ENCODE measurements around the gene NXPH3.
A peak's percentile ranks its signal among the peaks of the same experiment; 100 is the strongest.
"Not testable (repeated sequence)": the region's sequence is repeated elsewhere in the genome, so short reads cannot be mapped to it uniquely, and the experiment has no call there.

The NXPH3 gene

GRCh38 chr17:49554694-49555494 is 20.8 kb upstream of the NXPH3 start:
- DNase-seq (ENCODE audit: low read depth in 2 of 2): no peak

DNA sequence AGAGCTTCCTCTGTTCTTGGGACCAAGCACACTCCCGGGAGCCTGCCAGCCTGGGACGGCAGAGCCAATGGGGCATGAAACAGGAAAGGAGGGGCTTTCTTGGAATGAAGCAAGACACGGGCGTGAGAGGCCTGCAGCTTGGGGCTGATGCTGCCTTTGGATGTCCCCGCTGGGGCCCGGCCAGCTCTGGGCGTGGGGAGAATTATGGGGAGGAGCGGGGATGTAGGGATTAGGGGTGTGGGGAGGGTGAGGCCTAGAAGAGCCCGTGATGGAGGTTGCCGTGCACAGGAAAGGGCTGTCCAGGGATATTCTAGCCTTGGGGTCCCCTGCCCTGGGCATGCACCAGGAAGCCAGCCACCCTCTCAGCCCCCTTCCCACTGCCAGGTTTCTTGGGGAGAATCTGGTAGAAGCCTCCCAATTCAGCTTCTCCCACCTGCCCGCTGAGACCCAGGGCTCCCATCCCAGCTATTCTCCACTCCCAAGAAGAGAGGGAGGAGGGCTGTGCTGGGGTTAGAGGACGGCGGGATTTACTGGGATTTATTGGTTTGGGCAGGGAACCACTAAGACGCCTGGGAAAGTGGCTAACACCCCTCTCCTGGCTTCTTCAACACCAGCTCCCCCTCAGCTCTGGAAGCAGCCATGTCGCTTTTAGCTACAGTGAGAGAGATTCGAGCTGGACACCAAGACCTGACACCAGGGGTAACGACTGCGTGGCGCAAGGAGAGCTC is 20.0 kb upstream of the NXPH3 start:
- no peak for DNase-seq (ENCODE audit: low read depth in 2 of 2)

- peak; percentile 77 to 80 for DNase-seq (ENCODE audit: low read depth in 2 of 2)
Measured at GRCh38 chr17:49556223-49556943, 19.3 kb upstream of the NXPH3 start.

- DNase-seq (ENCODE audit: low read depth in 2 of 2): no peak
Measured at GRCh38 chr17:49557312-49558024, 18.2 kb upstream of the NXPH3 start.

DNA sequence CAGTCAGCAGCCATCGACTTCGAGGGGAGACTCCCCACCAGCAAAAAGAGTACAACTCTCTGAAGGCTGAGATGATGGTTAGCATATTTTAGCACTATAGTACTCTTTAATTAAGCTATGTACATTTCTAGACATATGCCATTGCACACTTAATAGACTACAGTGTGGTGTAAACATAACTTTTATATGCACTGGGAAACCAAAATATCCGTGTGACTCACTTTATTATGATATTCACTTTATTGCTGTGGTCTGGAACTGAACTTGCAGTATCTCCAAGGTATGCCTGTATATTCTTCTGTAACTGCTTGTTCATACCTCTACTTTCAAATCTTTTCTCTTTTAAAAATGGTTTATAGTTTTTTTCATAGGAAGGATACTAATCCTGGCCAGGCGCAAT is 11.0 kb upstream of the NXPH3 start:
- DNase-seq (ENCODE audit: low read depth in 2 of 2): no peak

GRCh38 chr17:49565948-49566491 is 9.7 kb upstream of the NXPH3 start:
- peak in 1 of 2 donors; percentile 12 for DNase-seq (ENCODE audit: low read depth in 2 of 2)

DNA sequence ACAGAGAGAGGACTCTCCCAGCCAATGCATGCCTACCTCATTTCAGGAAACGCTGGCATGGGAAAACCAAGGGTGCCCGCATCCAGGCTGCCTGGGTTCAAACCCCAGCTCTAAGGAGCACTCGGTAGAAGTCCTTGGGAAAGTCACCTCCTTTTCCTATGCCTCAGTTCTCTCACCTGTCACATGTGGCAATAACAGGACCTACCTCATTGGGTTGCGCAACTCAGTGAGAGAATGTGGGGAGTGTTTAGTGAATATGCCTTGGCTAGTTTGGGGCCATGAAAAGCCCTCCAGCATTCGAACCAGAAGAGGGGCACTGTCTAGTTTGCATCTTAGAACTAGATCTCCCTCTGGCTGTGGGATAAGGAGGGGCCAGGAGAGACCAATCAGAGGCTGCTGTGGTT is 9.0 kb upstream of the NXPH3 start:
- no peak for DNase-seq (ENCODE audit: low read depth in 2 of 2)

GRCh38 chr17:49567104-49567521 is 8.6 kb upstream of the NXPH3 start:
- no peak for DNase-seq (ENCODE audit: low read depth in 2 of 2)

- peak; percentile 74 for DNase-seq (ENCODE audit: low read depth in 2 of 2)
Measured at GRCh38 chr17:49567871-49568694, 7.6 kb upstream of the NXPH3 start.

DNA sequence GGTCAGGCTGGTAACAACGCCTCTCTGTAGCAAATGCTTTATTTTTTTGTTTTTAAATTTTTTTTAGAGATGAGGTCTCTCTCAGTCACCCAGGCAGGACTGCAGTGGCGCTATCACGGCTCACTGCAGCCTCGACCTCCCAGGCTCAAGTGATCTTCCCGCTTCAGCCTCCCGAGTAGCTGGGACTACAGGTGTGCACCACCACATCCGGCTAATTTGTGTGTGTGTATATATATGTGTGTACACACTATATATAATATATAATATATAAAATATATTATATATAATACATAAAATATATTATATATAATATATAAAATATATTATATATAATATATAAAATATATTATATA is 7.0 kb upstream of the NXPH3 start:
- not testable (repeated sequence) for DNase-seq (ENCODE audit: low read depth in 2 of 2)

- no peak for DNase-seq (ENCODE audit: low read depth in 2 of 2)
Measured at GRCh38 chr17:49570540-49571242, 5.0 kb upstream of the NXPH3 start.

GRCh38 chr17:49571283-49571682 is 4.4 kb upstream of the NXPH3 start:
- DNase-seq (ENCODE audit: low read depth in 2 of 2): no peak

DNA sequence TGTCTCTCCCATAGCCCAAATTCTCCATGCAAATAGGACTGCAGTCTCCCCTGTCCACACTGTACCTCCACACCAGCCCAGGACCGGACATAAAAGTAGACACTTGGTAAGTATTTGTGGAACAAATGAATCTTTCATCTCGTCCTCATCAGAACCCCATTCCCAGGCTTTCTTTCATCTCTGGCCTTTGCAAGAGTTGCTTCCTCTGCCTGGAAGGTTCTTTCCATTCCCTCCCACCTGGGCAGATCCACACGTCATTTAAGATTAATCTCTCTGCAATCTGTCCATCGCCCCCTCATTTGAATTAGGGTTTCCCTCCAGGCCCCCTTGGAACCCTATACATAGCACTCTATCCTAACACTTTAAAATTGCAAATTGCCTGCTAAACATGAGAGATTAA is 3.9 kb upstream of the NXPH3 start:
- DNase-seq (ENCODE audit: low read depth in 2 of 2): no peak

DNA sequence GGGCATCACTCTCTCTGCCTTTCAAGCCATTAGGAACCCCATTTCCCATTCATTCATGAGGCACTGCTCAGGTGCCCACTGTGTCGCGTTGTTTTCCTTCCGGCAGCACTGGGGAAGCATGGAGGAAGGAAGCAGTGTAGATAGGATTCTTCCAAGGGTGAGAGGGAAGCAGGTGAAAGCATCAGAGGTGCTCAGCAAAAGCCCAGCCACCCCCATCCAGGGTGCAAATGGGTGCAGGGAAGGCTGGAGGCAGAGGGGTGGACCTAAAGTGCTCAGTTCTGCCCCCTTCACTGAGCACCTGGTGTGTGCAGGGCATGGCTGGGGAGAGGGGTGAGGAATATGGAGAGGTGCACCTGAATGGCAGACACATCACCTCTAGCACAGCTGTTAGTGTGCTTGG is 3.4 kb upstream of the NXPH3 start:
- DNase-seq (ENCODE audit: low read depth in 2 of 2): no peak

GRCh38 chr17:49572806-49573420 is 2.8 kb upstream of the NXPH3 start:
- no peak for DNase-seq (ENCODE audit: low read depth in 2 of 2)

GRCh38 chr17:49573510-49574322 is 2.0 kb upstream of the NXPH3 start:
- DNase-seq (ENCODE audit: low read depth in 2 of 2): no peak

DNA sequence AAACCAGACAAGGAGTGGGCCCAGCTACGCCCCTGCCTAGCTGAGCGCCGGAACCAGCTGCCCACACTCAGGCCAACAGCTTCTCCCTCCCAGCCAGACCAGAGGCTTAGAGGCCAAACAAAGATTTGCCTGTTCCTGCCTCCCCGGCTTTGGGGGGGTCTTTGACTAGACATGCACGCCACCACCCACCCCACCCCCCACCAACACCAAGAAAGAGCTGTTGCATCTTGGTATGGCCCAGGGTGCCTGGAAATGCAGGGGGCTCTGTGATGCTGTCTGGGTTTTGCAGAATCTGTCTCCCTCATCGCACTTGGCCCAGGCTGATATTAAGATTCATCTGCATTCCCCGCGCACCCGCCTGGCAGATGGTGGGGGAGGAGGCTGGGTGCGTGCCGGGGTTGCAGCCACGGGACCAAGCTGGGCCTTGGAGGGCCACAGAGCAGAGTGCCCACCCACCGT is 1.3 kb upstream of the NXPH3 start:
- no peak for DNase-seq (ENCODE audit: low read depth in 2 of 2)

GRCh38 chr17:49574945-49575678 is 559 bp upstream of the NXPH3 start:
- no peak for DNase-seq (ENCODE audit: low read depth in 2 of 2)
